Right lobe of liver (tissue), 4 donors: ENCODE data around the gene PEPD.

Experiments
- POLR2A ChIP-seq: fragments of 450-650 bp; IDR thresholded peaks from one replicate; pipeline ENCODE4 v1.6.1; 2017; ENCODE audit warnings: antibody characterized with exemption, mild to moderate bottlenecking
- TF ChIP-seq, protein P1 (sequence below), 4 donors: fragments of 200-600 bp in 3 of 4; fragments of 450-650 bp in 1 of 4; IDR thresholded peaks; one replicate each; pipeline versions ENCODE4 v1.5.1 to v1.8.0; 2016 to 2022; ENCODE audit warnings: antibody characterized with exemption in 4 of 4, mild to moderate bottlenecking in 2 of 4
- donor health status: DM: no; HTN: no; CAD: no.
- donor health status: DM: no; HTN: no; CAD: no.
- donor health status: DM: no; HTN: yes; CAD: no.

DNA sequence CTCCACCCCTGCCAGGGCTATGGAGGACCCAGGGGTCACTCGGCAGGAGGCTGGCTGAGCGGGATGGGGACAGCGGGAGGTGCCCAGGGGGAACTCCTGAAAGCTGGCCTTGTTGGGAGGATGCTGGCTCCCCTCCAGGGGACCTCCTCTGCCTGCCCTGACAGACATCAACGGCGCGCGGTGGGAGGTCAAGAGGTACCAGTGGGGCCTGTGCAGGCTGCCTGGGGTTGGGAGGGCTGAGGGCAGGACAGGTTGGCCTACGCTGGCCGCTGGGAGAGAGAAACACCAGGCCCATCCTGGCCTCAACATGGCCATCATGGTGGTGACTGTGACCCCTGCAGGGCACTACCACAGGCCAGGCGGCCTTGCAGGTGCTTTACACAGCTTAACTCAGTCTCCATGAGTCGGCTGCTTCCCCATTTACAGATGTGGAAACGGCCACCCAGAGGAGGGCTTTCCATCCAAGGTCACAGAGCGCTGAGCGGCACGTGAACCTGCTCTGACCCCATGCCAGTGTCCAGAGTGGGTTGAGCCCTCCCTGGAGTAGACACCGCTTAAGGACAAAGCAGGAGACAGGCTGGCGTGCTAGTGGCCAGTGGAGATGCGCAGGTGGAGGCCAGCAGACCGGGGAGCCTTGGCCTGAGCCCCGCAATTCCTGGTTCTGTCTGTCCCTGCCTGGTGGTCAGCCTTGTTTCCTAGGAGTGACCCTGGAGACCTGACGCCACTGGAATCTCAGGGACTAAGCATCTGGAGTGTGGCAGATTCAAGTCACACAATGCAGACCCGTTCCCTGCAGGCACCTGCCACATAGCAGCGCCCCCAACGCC is 120.5 kb downstream of the PEPD start:
- TF ChIP-seq, protein P1, sequence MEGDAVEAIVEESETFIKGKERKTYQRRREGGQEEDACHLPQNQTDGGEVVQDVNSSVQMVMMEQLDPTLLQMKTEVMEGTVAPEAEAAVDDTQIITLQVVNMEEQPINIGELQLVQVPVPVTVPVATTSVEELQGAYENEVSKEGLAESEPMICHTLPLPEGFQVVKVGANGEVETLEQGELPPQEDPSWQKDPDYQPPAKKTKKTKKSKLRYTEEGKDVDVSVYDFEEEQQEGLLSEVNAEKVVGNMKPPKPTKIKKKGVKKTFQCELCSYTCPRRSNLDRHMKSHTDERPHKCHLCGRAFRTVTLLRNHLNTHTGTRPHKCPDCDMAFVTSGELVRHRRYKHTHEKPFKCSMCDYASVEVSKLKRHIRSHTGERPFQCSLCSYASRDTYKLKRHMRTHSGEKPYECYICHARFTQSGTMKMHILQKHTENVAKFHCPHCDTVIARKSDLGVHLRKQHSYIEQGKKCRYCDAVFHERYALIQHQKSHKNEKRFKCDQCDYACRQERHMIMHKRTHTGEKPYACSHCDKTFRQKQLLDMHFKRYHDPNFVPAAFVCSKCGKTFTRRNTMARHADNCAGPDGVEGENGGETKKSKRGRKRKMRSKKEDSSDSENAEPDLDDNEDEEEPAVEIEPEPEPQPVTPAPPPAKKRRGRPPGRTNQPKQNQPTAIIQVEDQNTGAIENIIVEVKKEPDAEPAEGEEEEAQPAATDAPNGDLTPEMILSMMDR (IDR thresholded peaks at IDR 0.05), result no peak
- TF ChIP-seq POLR2A, result peak; percentile 12
